Measurements from ENCODE around the gene SMAD3.

GRCh38 chr15:67212684-67213367 lies 147.4 kb downstream of the SMAD3 start:
- TF ChIP-seq CTCF (conservative IDR thresholded peaks at IDR 0.05 in 1 of 2, IDR thresholded peaks at IDR 0.05 in 1 of 2; ENCODE audit: extremely low read depth in 1 of 2, insufficient read depth in 1 of 2, low read depth in 1 of 2, low read length in 2 of 2): no peak
- no peak for TF ChIP-seq EZH2 (IDR thresholded peaks at IDR 0.05; ENCODE audit: borderline replicate concordance, low read length)
